Stimulated activated naive B cell treated with anti-CD40 and anti-IgM and Interleukin-4, amounts not matched to agents 10 μg/mL and 1 μg/mL and 100 μg/mL, for 72 hours (primary cell): ENCODE data around the gene REPS2.
A peak's percentile ranks its signal among the peaks of the same experiment; 100 is the strongest.

Experiments used
- ATAC-seq, 2 donors: fragments of 150-1000 bp; cut with Tn5 transposase; replicated peaks; 2 replicates each; pipeline ENCODE4 v1.10.0; 2021; ENCODE audit warnings: moderate library complexity in 1 of 2
- DNase-seq: peaks from one replicate; pipeline ENCODE4 v3.0.0; 2021
- H3K27ac Mint-ChIP-seq: one replicate; pipeline ENCODE4 v1.8.0; 2022; ENCODE audit warnings: mild to moderate bottlenecking, mixed read lengths
- H3K27me3 Mint-ChIP-seq, 2 donors: one replicate each; pipeline ENCODE4 v1.8.0; 2022; ENCODE audit warnings: mixed read lengths in 2 of 2
- H3K36me3 Mint-ChIP-seq, 2 donors: one replicate each; pipeline ENCODE4 v1.8.0; 2022; ENCODE audit warnings: mixed read lengths in 2 of 2, mild to moderate bottlenecking in 1 of 2
- H3K4me1 Mint-ChIP-seq, 2 donors: one replicate each; pipeline ENCODE4 v1.8.0; 2022; ENCODE audit warnings: mixed read lengths in 2 of 2, mild to moderate bottlenecking in 1 of 2
- H3K4me3 Mint-ChIP-seq, 2 donors: one replicate each; pipeline ENCODE4 v1.8.0; 2022; ENCODE audit warnings: mild to moderate bottlenecking in 2 of 2, mixed read lengths in 2 of 2, moderate library complexity in 1 of 2
- H3K9me3 Mint-ChIP-seq, 2 donors: one replicate each; pipeline ENCODE4 v1.8.0; 2022; ENCODE audit warnings: mixed read lengths in 2 of 2, mild to moderate bottlenecking in 1 of 2

REPS2 gene

GRCh38 chrX:17078031-17078720 lies 131.7 kb downstream of the REPS2 start:
- peaks cover 0 to 2% of the 10 kb centered on the region in 2 donors for H3K4me1 Mint-ChIP-seq
- H3K27ac Mint-ChIP-seq, result no peak overlapping the region
- peaks cover 0 to 6% of the 10 kb centered on the region in 2 donors for H3K27me3 Mint-ChIP-seq
- H3K4me3 Mint-ChIP-seq, result no peak overlapping the region
- DNase-seq (no peak), ATAC-seq (no peak)
- H3K9me3 Mint-ChIP-seq, result no peaks in the 10 kb centered on the region
- H3K36me3 Mint-ChIP-seq, result peaks cover 0 to 4% of the 10 kb centered on the region in 2 donors

- peaks cover 0 to 2% of the 10 kb centered on the region in 2 donors for H3K4me1 Mint-ChIP-seq
- H3K36me3 Mint-ChIP-seq, result no peaks in the 10 kb centered on the region
Observed at GRCh38 chrX:17081511-17081910, 135.1 kb downstream of the REPS2 start.

GRCh38 chrX:17081968-17082367 lies 135.5 kb downstream of the REPS2 start:
- Mint-ChIP-seq H3K36me3 (no peaks in the 10 kb centered on the region), H3K27me3 (peaks cover 0 to 6% of the 10 kb centered on the region in 2 donors), H3K4me1 (peaks cover 0 to 2% of the 10 kb centered on the region in 2 donors), H3K27ac (no peak overlapping the region), H3K9me3 (no peaks in the 10 kb centered on the region), H3K4me3 (no peak overlapping the region)
- DNase-seq (no peak), ATAC-seq (no peak)

More at GRCh38 chrX:17081511-17081910, 135.1 kb downstream of the REPS2 start:
- Mint-ChIP-seq H3K9me3 (no peaks in the 10 kb centered on the region), H3K27me3 (peaks cover 0 to 6% of the 10 kb centered on the region in 2 donors), H3K27ac (no peak overlapping the region), H3K4me3 (no peak overlapping the region)
- DNase-seq (no peak), ATAC-seq (no peak)

- H3K27ac Mint-ChIP-seq, result no peak overlapping the region
- no peak for DNase-seq
- H3K36me3 Mint-ChIP-seq, result peaks cover 0 to 2% of the 10 kb centered on the region in 2 donors
- H3K4me1 Mint-ChIP-seq, result peaks cover 0 to under 1% of the 10 kb centered on the region in 2 donors
- no peak for ATAC-seq
- no peaks in the 10 kb centered on the region for H3K9me3 Mint-ChIP-seq
- no peak overlapping the region for H3K4me3 Mint-ChIP-seq
- peaks cover 0 to 6% of the 10 kb centered on the region in 2 donors for H3K27me3 Mint-ChIP-seq
Observed at GRCh38 chrX:17082831-17083230, 136.4 kb downstream of the REPS2 start.

GRCh38 chrX:17086317-17086716 lies 139.9 kb downstream of the REPS2 start:
- H3K27me3 Mint-ChIP-seq, result peaks cover 0 to 4% of the 10 kb centered on the region in 2 donors

GRCh38 chrX:17095161-17095560 lies 148.7 kb downstream of the REPS2 start:
- H3K4me1 Mint-ChIP-seq, result no peaks in the 10 kb centered on the region
- H3K4me3 Mint-ChIP-seq, result no peak overlapping the region
- no peak overlapping the region for H3K27ac Mint-ChIP-seq
- H3K36me3 Mint-ChIP-seq, result peaks cover 4 to 8% of the 10 kb centered on the region in 2 donors
- peaks cover 0 to 5% of the 10 kb centered on the region in 2 donors for H3K27me3 Mint-ChIP-seq
- DNase-seq, result no peak
- peaks cover 0 to under 1% of the 10 kb centered on the region in 2 donors for H3K9me3 Mint-ChIP-seq
- no peak for ATAC-seq

More at GRCh38 chrX:17086317-17086716, 139.9 kb downstream of the REPS2 start:
- ATAC-seq (no peak), DNase-seq (no peak)
- H3K9me3 Mint-ChIP-seq, result peaks cover 0 to 7% of the 10 kb centered on the region in 2 donors
- no peaks in the 10 kb centered on the region for H3K4me1 Mint-ChIP-seq
- H3K36me3 Mint-ChIP-seq, result peaks cover 3 to 6% of the 10 kb centered on the region in 2 donors
- no peak overlapping the region for H3K4me3 Mint-ChIP-seq
- H3K27ac Mint-ChIP-seq, result no peak overlapping the region

- peak in 1 of 2 donors; percentile 39 for ATAC-seq
- H3K27ac Mint-ChIP-seq, result no peak overlapping the region
- peaks cover 4 to 6% of the 10 kb centered on the region in 2 donors for H3K36me3 Mint-ChIP-seq
- no peak overlapping the region for H3K4me3 Mint-ChIP-seq
- no peaks in the 10 kb centered on the region for H3K9me3 Mint-ChIP-seq
- H3K27me3 Mint-ChIP-seq, result peaks cover 0 to 4% of the 10 kb centered on the region in 2 donors
- no peak for DNase-seq
- H3K4me1 Mint-ChIP-seq, result no peaks in the 10 kb centered on the region
Observed at GRCh38 chrX:17098516-17099247, 152.2 kb downstream of the REPS2 start.

- H3K27ac Mint-ChIP-seq, result no peak overlapping the region
- no peaks in the 10 kb centered on the region for H3K27me3 Mint-ChIP-seq
- H3K4me3 Mint-ChIP-seq, result no peak overlapping the region
- H3K36me3 Mint-ChIP-seq, result peaks cover 5 to 6% of the 10 kb centered on the region in 2 donors
- no peaks in the 10 kb centered on the region for H3K4me1 Mint-ChIP-seq
- DNase-seq, result no peak
- H3K9me3 Mint-ChIP-seq, result no peaks in the 10 kb centered on the region
- ATAC-seq, result no peak
Observed at GRCh38 chrX:17104433-17104832, 158.0 kb downstream of the REPS2 start.

GRCh38 chrX:17120816-17121215 lies 174.4 kb downstream of the REPS2 start:
- H3K4me3 Mint-ChIP-seq, result no peak overlapping the region
- no peaks in the 10 kb centered on the region for H3K4me1 Mint-ChIP-seq
- H3K9me3 Mint-ChIP-seq, result no peaks in the 10 kb centered on the region
- H3K27ac Mint-ChIP-seq, result no peak overlapping the region
- H3K27me3 Mint-ChIP-seq, result peaks cover 0 to 4% of the 10 kb centered on the region in 2 donors
- ATAC-seq (no peak), DNase-seq (no peak)
- peaks cover 2 to 6% of the 10 kb centered on the region in 2 donors for H3K36me3 Mint-ChIP-seq

GRCh38 chrX:17154001-17154400 lies 207.5 kb downstream of the REPS2 start:
- DNase-seq (no peak), ATAC-seq (no peak)
- H3K9me3 Mint-ChIP-seq, result no peaks in the 10 kb centered on the region
- no peak overlapping the region for H3K27ac Mint-ChIP-seq
- H3K4me3 Mint-ChIP-seq, result no peak overlapping the region
- H3K4me1 Mint-ChIP-seq, result no peaks in the 10 kb centered on the region
- no peaks in the 10 kb centered on the region for H3K36me3 Mint-ChIP-seq
- H3K27me3 Mint-ChIP-seq, result no peaks in the 10 kb centered on the region

- Mint-ChIP-seq H3K27me3 (no peaks in the 10 kb centered on the region), H3K9me3 (peaks cover 10 to 15% of the 10 kb centered on the region in 2 donors), H3K36me3 (peaks cover 0 to 7% of the 10 kb centered on the region in 2 donors), H3K4me1 (no peaks in the 10 kb centered on the region), H3K27ac (no peak overlapping the region), H3K4me3 (no peak overlapping the region)
- DNase-seq, result no peak
- no peak for ATAC-seq
Observed at GRCh38 chrX:17160975-17161374, 214.5 kb downstream of the REPS2 start.

- H3K27ac Mint-ChIP-seq, result no peak overlapping the region
Observed at GRCh38 chrX:17161991-17162390, 215.5 kb downstream of the REPS2 start.

GRCh38 chrX:17164079-17164478 lies 217.6 kb downstream of the REPS2 start:
- DNase-seq (no peak), ATAC-seq (no peak)
- Mint-ChIP-seq H3K4me1 (no peaks in the 10 kb centered on the region), H3K36me3 (peaks cover 0 to 7% of the 10 kb centered on the region in 2 donors), H3K4me3 (no peak overlapping the region), H3K27me3 (no peaks in the 10 kb centered on the region), H3K9me3 (peaks cover 10 to 17% of the 10 kb centered on the region in 2 donors), H3K27ac (no peak overlapping the region)

More at GRCh38 chrX:17161991-17162390, 215.5 kb downstream of the REPS2 start:
- Mint-ChIP-seq H3K4me3 (no peak overlapping the region), H3K27me3 (no peaks in the 10 kb centered on the region), H3K9me3 (peaks cover 10 to 15% of the 10 kb centered on the region in 2 donors), H3K4me1 (no peaks in the 10 kb centered on the region), H3K36me3 (peaks cover 0 to 7% of the 10 kb centered on the region in 2 donors)
- DNase-seq (no peak), ATAC-seq (no peak)

GRCh38 chrX:17164941-17165340 lies 218.5 kb downstream of the REPS2 start:
- DNase-seq, result no peak
- Mint-ChIP-seq H3K4me1 (no peaks in the 10 kb centered on the region), H3K27ac (no peak overlapping the region), H3K9me3 (peaks cover 10 to 17% of the 10 kb centered on the region in 2 donors), H3K36me3 (peaks cover 0 to 7% of the 10 kb centered on the region in 2 donors), H3K27me3 (no peaks in the 10 kb centered on the region), H3K4me3 (no peak overlapping the region)
- ATAC-seq, result no peak

GRCh38 chrX:17167915-17168314 lies 221.5 kb downstream of the REPS2 start:
- Mint-ChIP-seq H3K36me3 (no peaks in the 10 kb centered on the region), H3K27me3 (no peaks in the 10 kb centered on the region), H3K4me3 (no peak overlapping the region), H3K27ac (no peak overlapping the region), H3K4me1 (no peaks in the 10 kb centered on the region), H3K9me3 (peaks cover 0 to 6% of the 10 kb centered on the region in 2 donors)
- no peak for DNase-seq
- no peak for ATAC-seq
